ENCODE results near the gene AURKA.

- TF ChIP-seq, protein P1, sequence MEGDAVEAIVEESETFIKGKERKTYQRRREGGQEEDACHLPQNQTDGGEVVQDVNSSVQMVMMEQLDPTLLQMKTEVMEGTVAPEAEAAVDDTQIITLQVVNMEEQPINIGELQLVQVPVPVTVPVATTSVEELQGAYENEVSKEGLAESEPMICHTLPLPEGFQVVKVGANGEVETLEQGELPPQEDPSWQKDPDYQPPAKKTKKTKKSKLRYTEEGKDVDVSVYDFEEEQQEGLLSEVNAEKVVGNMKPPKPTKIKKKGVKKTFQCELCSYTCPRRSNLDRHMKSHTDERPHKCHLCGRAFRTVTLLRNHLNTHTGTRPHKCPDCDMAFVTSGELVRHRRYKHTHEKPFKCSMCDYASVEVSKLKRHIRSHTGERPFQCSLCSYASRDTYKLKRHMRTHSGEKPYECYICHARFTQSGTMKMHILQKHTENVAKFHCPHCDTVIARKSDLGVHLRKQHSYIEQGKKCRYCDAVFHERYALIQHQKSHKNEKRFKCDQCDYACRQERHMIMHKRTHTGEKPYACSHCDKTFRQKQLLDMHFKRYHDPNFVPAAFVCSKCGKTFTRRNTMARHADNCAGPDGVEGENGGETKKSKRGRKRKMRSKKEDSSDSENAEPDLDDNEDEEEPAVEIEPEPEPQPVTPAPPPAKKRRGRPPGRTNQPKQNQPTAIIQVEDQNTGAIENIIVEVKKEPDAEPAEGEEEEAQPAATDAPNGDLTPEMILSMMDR (conservative IDR thresholded peaks at IDR 0.05; ENCODE audit: low read length): no peak
- TF ChIP-seq EZH2phosphoT487 (IDR thresholded peaks at IDR 0.05; ENCODE audit: borderline replicate concordance, low read depth, low read length): no peak
Observed at GRCh38 chr20:56426926-56427325, 34.9 kb upstream of the AURKA start.

Measured in OCI-LY7 (cell line).